ENCODE data around the gene APMAP. TPM values are rescaled to one million over a fixed set of nuclear protein-coding genes. Genes with fewer than 3 reads are reported as not detected.

Gene APMAP
- total RNA-seq, 1 donor from 2014 or later: 71.7 TPM

DNA sequence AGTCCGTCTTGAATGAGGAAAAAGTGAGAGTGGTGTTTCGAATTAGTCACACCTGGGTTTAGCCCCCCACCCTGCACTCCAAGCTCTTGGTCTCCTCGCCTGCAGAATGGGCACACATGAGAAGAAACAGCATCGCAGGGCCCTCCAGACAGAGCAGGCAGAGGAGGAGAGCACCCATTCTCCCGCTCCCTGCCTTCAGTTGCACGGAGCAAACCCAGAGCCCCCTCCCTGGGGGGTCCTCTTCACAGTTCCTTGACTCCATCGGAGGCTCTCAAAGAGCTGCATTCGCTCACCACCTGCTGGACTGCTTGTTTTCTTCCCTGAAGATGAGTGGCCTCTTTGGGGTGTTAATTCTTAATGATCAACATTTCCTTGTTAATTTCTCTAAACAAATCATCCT is 38.4 kb downstream of the APMAP start:
- Histone ChIP-seq H3F3A (ENCODE audit: low read depth) (no peaks in the 10 kb centered on the region), H3K27ac (no peak overlapping the region), H3K4me2 (no peak overlapping the region), H3K79me2 (ENCODE audit: low read depth) (no peaks in the 10 kb centered on the region), H3K9ac (no peak overlapping the region), H4K20me1 (ENCODE audit: low read depth) (no peaks in the 10 kb centered on the region), H3K27me3 (no peaks in the 10 kb centered on the region), H3K4me1 (no peaks in the 10 kb centered on the region), H3K4me3 (no peak overlapping the region), H3K9me3 (ENCODE audit: low read depth) (no peaks in the 10 kb centered on the region), H2AFZ (replicated peaks) (no peak overlapping the region), H3K36me3 (no peaks in the 10 kb centered on the region)
- H3K27me3 Mint-ChIP-seq (ENCODE audit: insufficient read depth, low read depth): peaks cover 6% of the 10 kb centered on the region
- no peaks in the 10 kb centered on the region for H3K9me3 Mint-ChIP-seq
- no peaks in the 10 kb centered on the region for H3K36me3 Mint-ChIP-seq
- no peak overlapping the region for H3K27ac Mint-ChIP-seq
- no peaks in the 10 kb centered on the region for H3K4me1 Mint-ChIP-seq
- DNase-seq (ENCODE audit: low spot score): peak; percentile 28
- TF ChIP-seq EZH2 (IDR thresholded peaks at IDR 0.05): no peak
- no peak for TF ChIP-seq EZH2phosphoT487 (IDR thresholded peaks at IDR 0.05)
- TF ChIP-seq, protein P1, sequence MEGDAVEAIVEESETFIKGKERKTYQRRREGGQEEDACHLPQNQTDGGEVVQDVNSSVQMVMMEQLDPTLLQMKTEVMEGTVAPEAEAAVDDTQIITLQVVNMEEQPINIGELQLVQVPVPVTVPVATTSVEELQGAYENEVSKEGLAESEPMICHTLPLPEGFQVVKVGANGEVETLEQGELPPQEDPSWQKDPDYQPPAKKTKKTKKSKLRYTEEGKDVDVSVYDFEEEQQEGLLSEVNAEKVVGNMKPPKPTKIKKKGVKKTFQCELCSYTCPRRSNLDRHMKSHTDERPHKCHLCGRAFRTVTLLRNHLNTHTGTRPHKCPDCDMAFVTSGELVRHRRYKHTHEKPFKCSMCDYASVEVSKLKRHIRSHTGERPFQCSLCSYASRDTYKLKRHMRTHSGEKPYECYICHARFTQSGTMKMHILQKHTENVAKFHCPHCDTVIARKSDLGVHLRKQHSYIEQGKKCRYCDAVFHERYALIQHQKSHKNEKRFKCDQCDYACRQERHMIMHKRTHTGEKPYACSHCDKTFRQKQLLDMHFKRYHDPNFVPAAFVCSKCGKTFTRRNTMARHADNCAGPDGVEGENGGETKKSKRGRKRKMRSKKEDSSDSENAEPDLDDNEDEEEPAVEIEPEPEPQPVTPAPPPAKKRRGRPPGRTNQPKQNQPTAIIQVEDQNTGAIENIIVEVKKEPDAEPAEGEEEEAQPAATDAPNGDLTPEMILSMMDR (IDR thresholded peaks at IDR 0.05): no peak
- H3K4me3 Mint-ChIP-seq: no peak overlapping the region

DNA sequence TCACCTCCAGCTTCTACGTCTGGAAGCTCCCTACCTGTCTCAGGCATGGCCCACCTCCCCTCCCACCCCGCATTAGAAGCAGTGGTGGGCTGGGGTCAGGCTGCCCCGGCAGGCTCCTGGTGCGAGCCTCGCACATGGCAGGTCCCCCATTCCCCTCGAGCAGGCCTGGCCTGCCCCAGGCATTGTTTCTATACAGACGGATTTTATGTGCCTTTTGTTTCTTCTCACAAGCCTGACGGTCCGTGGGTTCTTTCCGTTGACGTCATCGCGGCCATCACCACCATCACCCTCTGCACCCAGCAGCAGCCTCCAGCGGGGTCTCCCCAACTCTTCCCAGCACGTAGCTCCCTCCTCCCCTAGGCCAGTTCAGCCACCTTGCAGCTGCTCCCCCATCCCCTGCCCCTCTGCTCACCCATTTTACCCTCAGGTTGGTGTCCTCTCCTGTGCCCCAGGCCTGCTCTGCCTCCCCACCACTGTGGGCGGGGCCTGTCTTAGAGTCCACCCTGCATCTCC is 38.9 kb downstream of the APMAP start:
- Mint-ChIP-seq H3K9me3 (no peaks in the 10 kb centered on the region), H3K4me3 (no peak overlapping the region), H3K4me1 (no peaks in the 10 kb centered on the region), H3K27me3 (ENCODE audit: insufficient read depth, low read depth) (peaks cover 6% of the 10 kb centered on the region), H3K27ac (no peak overlapping the region), H3K36me3 (no peaks in the 10 kb centered on the region)
- no peaks in the 10 kb centered on the region for H3K9me3 ChIP-seq (ENCODE audit: low read depth)
- H3K27me3 ChIP-seq: no peaks in the 10 kb centered on the region
- no peak overlapping the region for H3K27ac ChIP-seq
- H2AFZ ChIP-seq (replicated peaks): no peak overlapping the region
- no peak overlapping the region for H3K4me3 ChIP-seq
- H3F3A ChIP-seq (ENCODE audit: low read depth): no peaks in the 10 kb centered on the region
- no peaks in the 10 kb centered on the region for H3K79me2 ChIP-seq (ENCODE audit: low read depth)
- no peaks in the 10 kb centered on the region for H4K20me1 ChIP-seq (ENCODE audit: low read depth)
- no peaks in the 10 kb centered on the region for H3K36me3 ChIP-seq
- no peak overlapping the region for H3K4me2 ChIP-seq
- no peaks in the 10 kb centered on the region for H3K4me1 ChIP-seq
- TF ChIP-seq, protein P1 (IDR thresholded peaks at IDR 0.05): no peak
- TF ChIP-seq EZH2 (IDR thresholded peaks at IDR 0.05): no peak
- no peak for TF ChIP-seq EZH2phosphoT487 (IDR thresholded peaks at IDR 0.05)
- DNase-seq (ENCODE audit: low spot score): peak; percentile 9
- H3K9ac ChIP-seq: no peak overlapping the region

DNA sequence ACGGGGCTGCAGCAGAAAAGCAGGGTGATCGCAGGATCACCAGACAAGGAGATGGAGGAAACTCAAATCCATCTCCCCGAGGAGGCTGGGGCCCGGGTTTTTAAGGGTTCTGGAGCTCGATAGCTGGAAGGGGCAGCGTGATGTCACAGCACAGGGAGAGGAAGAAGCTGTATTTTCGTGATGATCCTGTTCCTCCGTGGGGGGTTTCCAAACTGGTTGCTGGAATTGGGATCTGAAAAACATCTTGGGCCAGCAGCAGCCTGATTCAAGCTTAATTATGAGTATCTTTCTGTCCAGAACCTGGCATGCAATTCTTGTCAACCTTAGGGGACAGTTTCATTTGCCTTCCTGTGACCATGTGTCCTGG is 39.4 kb downstream of the APMAP start:
- no peak overlapping the region for H2AFZ ChIP-seq (replicated peaks)
- H3K9me3 ChIP-seq (ENCODE audit: low read depth): no peaks in the 10 kb centered on the region
- Mint-ChIP-seq H3K27me3 (ENCODE audit: insufficient read depth, low read depth) (peaks cover 6% of the 10 kb centered on the region), H3K4me3 (no peak overlapping the region), H3K27ac (no peak overlapping the region), H3K36me3 (no peaks in the 10 kb centered on the region), H3K4me1 (no peaks in the 10 kb centered on the region), H3K9me3 (no peaks in the 10 kb centered on the region)
- no peaks in the 10 kb centered on the region for H3K27me3 ChIP-seq
- H3K9ac ChIP-seq: no peak overlapping the region
- H3K4me3 ChIP-seq: no peak overlapping the region
- no peaks in the 10 kb centered on the region for H3F3A ChIP-seq (ENCODE audit: low read depth)
- no peak for TF ChIP-seq EZH2phosphoT487 (IDR thresholded peaks at IDR 0.05)
- TF ChIP-seq, protein P1 (IDR thresholded peaks at IDR 0.05): no peak
- TF ChIP-seq EZH2 (IDR thresholded peaks at IDR 0.05): no peak
- no peaks in the 10 kb centered on the region for H3K36me3 ChIP-seq
- DNase-seq (ENCODE audit: low spot score): no peak
- no peaks in the 10 kb centered on the region for H3K79me2 ChIP-seq (ENCODE audit: low read depth)
- no peak overlapping the region for H3K4me2 ChIP-seq
- H3K4me1 ChIP-seq: no peaks in the 10 kb centered on the region
- no peaks in the 10 kb centered on the region for H4K20me1 ChIP-seq (ENCODE audit: low read depth)
- H3K27ac ChIP-seq: no peak overlapping the region

Measured in neural progenitor cell (in vitro differentiated cells).